Transverse colon (tissue), 4 donors: Measurements from ENCODE around the gene OVCH2. TPM values are rescaled to one million over a fixed set of nuclear protein-coding genes. Genes with fewer than 3 reads are reported as not detected.

ENCODE experiments used
- DNase-seq: peaks from one replicate; pipeline ENCODE4 v3.0.0-alpha.2; 2019
- H3K27ac ChIP-seq, 4 donors: fragments of 200-600 bp; sonication (generic); 2 replicates each; pipeline ENCODE4 v1.5.1; 2016 to 2018; ENCODE audit warnings: inconsistent platforms in 4 of 4
- H3K27me3 ChIP-seq: fragments of 200-600 bp; sonication (generic); 2 replicates; pipeline ENCODE4 v1.5.1; 2017; ENCODE audit warnings: inconsistent platforms
- H3K36me3 ChIP-seq, 4 donors: fragments of 200-600 bp; sonication (generic); 2 replicates each; pipeline ENCODE4 v1.5.1; 2017 to 2019; ENCODE audit warnings: inconsistent platforms in 4 of 4
- H3K4me1 ChIP-seq, 4 donors: fragments of 200-600 bp; sonication (generic); 2 replicates each; pipeline ENCODE4 v1.5.1; 2017 to 2020; ENCODE audit warnings: inconsistent platforms in 4 of 4
- H3K4me3 ChIP-seq, 4 donors: fragments of 200-600 bp; sonication (generic); 1 replicate in 1 of 4; 2 replicates in 3 of 4; pipeline versions ENCODE4 v1.5.1 to v1.6.1; 2017 to 2019; ENCODE audit warnings: inconsistent platforms in 4 of 4
- H3K9me3 ChIP-seq, 2 donors: fragments of 200-600 bp; sonication (generic); 2 replicates each; pipeline ENCODE4 v1.5.1; 2017 to 2019; ENCODE audit warnings: inconsistent platforms in 2 of 2
- CTCF ChIP-seq, 5 experiments: fragments of 200-600 bp in 3 of 5; fragments of 450-650 bp in 2 of 5; sonication (generic) in 3 of 5; IDR thresholded peaks; 1 replicate in 2 of 5; 2 replicates in 3 of 5; pipeline ENCODE4 v1.5.1; 2016 to 2017; ENCODE audit warnings: antibody characterized with exemption in 5 of 5, inconsistent platforms in 3 of 5, mild to moderate bottlenecking in 2 of 5, moderate library complexity in 1 of 5
- EP300 ChIP-seq: sonication (generic); formaldehyde crosslinking; IDR thresholded peaks from one replicate; pipeline ENCODE4 v1.6.1; 2017; ENCODE audit warnings: antibody characterized with exemption, low read depth
- POLR2A ChIP-seq: fragments of 450-650 bp; IDR thresholded peaks from one replicate; pipeline ENCODE4 v1.6.1; 2016; ENCODE audit warnings: antibody characterized with exemption, mild to moderate bottlenecking, moderate library complexity
- POLR2AphosphoS5 ChIP-seq, 3 donors: sonication (generic); formaldehyde crosslinking; IDR thresholded peaks; one replicate each; pipeline ENCODE4 v1.6.1; 2016; ENCODE audit warnings: antibody characterized with exemption in 3 of 3
- WGBS, 2 donors: methylation state at CpG; one replicate each; pipeline ENCODE4 v1.1.5; 2018; ENCODE audit warnings: low coverage in 1 of 2; 5-methylcytosine and 5-hydroxymethylcytosine counted together
- in situ Hi-C, 4 donors: fragments of 200-750 bp; cut with MboI; loops; one replicate each; pipeline versions ENCODE4 v1.15.0 to v1.15.1; 2017; ENCODE audit warnings: low sequenced_read_pairs in 3 of 4, low pct_ligation_motif_present in 1 of 4, low pct_unique_long_range_greater_than_20kb in 1 of 4
- intact Hi-C: fragments of 100-400 bp; cut with DNase I; formaldehyde crosslinking; loops from one replicate; pipeline ENCODE4 v1.15.1; 2023; ENCODE audit warnings: low total_unique reads
- total RNA-seq, 4 donors: library from RNA; depleted of rRNA; stranded (reverse); fragments of >200 nt; gene quantifications; one replicate each; pipeline ENCODE4 v1.1.0, GENCODE V29; 2016

Gene OVCH2
- total RNA-seq, 4 donors from 2014 or later = not detected

- WGBS, 2 donors = 88 to 91% methylated on average over 3 of the region's 3 CpGs
- TF ChIP-seq EP300 (no peak), CTCF (IDR thresholded peaks at IDR 0.05) (no peak), POLR2AphosphoS5 (IDR thresholded peaks at IDR 0.05) (no peak), POLR2A (no peak)
- peaks cover 0 to 52% (median 21%) of the 10 kb centered on the region in 4 donors for H3K36me3 ChIP-seq
- H3K9me3 ChIP-seq = no peaks in the 10 kb centered on the region
- H3K27ac ChIP-seq = no peak overlapping the region
- no peaks in the 10 kb centered on the region for H3K27me3 ChIP-seq
- in situ Hi-C loops (no loop called here), intact Hi-C loops (no loop called here)
- H3K4me1 ChIP-seq = peaks cover 0 to 11% (median 4%) of the 10 kb centered on the region in 4 donors
- DNase-seq = no peak
- no peak overlapping the region for H3K4me3 ChIP-seq
These were observed 61.1 kb downstream of the OVCH2 start for GRCh38 chr11:7645206-7645605.

- 81 to 95% methylated on average over 4 of the region's 4 CpGs for WGBS, 2 donors
- TF ChIP-seq POLR2A (no peak), POLR2AphosphoS5 (IDR thresholded peaks at IDR 0.05) (no peak), EP300 (no peak), CTCF (IDR thresholded peaks at IDR 0.05) (no peak)
- H3K9me3 ChIP-seq = no peaks in the 10 kb centered on the region
- no peak for DNase-seq
- no peak overlapping the region for H3K27ac ChIP-seq
- no peaks in the 10 kb centered on the region for H3K27me3 ChIP-seq
- H3K4me1 ChIP-seq = peaks cover 7 to 29% (median 18%) of the 10 kb centered on the region in 4 donors
- intact Hi-C loops (no loop called here), in situ Hi-C loops (no loop called here)
- H3K36me3 ChIP-seq = peaks cover 0 to 34% (median 14%) of the 10 kb centered on the region in 4 donors
- no peak overlapping the region for H3K4me3 ChIP-seq
These were observed 63.0 kb downstream of the OVCH2 start for GRCh38 chr11:7643314-7643713.

- no peak overlapping the region for H3K4me3 ChIP-seq
These were observed 63.5 kb downstream of the OVCH2 start for GRCh38 chr11:7642747-7643146.

GRCh38 chr11:7640816-7641215 lies 65.5 kb downstream of the OVCH2 start:
- H3K9me3 ChIP-seq = no peaks in the 10 kb centered on the region
- 40 to 58% methylated on average over 6 of the region's 6 CpGs for WGBS, 2 donors
- H3K4me1 ChIP-seq = peaks cover 7 to 34% (median 20%) of the 10 kb centered on the region in 4 donors
- peak overlapping the region in 3 of 4 donors; percentile 3 to 80 (median 73) for H3K27ac ChIP-seq
- peaks cover 0 to 30% (median 14%) of the 10 kb centered on the region in 4 donors for H3K36me3 ChIP-seq
- no peak overlapping the region for H3K4me3 ChIP-seq
- H3K27me3 ChIP-seq = no peaks in the 10 kb centered on the region
- no peak for TF ChIP-seq CTCF (IDR thresholded peaks at IDR 0.05)
- no peak for TF ChIP-seq POLR2AphosphoS5 (IDR thresholded peaks at IDR 0.05)
- no peak for TF ChIP-seq EP300
- TF ChIP-seq POLR2A = no peak
- no peak for DNase-seq
- in situ Hi-C loops (no loop called here), intact Hi-C loops (no loop called here)

More at GRCh38 chr11:7642747-7643146, 63.5 kb downstream of the OVCH2 start:
- in situ Hi-C loops (no loop called here), intact Hi-C loops (no loop called here)
- no peak for DNase-seq
- Histone ChIP-seq H3K27ac (no peak overlapping the region), H3K27me3 (no peaks in the 10 kb centered on the region), H3K36me3 (peaks cover 0 to 30% (median 14%) of the 10 kb centered on the region in 4 donors), H3K9me3 (no peaks in the 10 kb centered on the region), H3K4me1 (peaks cover 7 to 31% (median 21%) of the 10 kb centered on the region in 4 donors)
- WGBS, 2 donors = 56 to 57% methylated on average over 1 to 4 of the region's 4 CpGs
- TF ChIP-seq EP300 = no peak
- TF ChIP-seq POLR2AphosphoS5 (IDR thresholded peaks at IDR 0.05) = no peak
- TF ChIP-seq POLR2A = no peak
- no peak for TF ChIP-seq CTCF (IDR thresholded peaks at IDR 0.05)
